Putamen (tissue), 1 donor: Measurements from ENCODE around the gene CD200R1L.
A peak's percentile ranks its signal among the peaks of the same experiment; 100 is the strongest.
"Not testable (repeated sequence)": the region's sequence is repeated elsewhere in the genome, so short reads cannot be mapped to it uniquely, and the experiment has no call there.

Source experiments
- DNase-seq: peaks from one replicate; pipeline ENCODE4 v3.0.0-alpha.2; 2016; ENCODE audit warnings: low spot score

CD200R1L gene, protein sequence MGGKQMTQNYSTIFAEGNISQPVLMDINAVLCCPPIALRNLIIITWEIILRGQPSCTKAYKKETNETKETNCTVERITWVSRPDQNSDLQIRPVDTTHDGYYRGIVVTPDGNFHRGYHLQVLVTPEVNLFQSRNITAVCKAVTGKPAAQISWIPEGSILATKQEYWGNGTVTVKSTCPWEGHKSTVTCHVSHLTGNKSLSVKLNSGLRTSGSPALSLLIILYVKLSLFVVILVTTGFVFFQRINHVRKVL

DNA sequence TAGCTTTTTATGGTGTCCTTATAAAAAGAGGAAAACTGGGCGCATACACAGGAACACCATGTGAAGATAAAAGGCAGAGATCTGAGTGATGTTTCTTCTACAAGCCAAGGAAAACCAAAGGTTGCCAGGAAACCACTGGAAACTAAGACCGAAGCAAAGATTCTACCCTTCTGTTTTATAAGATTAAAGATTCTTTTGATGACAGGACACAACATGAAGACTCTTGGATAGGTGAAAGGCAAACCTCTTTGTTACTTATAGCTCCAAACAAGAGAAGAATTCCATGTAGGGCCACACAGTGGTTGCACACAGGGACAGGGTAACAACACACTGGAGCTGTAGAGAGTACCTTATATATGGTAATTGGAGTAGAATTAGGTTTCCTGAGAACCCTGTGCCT is at the start of gene CD200R1L:
Gene CD200R1L (minus strand): TSS at position 101 of the 400 bp plus-strand sequence. CDS start 17,497 bp downstream, outside the sequence.
- DNase-seq: no peak

DNA sequence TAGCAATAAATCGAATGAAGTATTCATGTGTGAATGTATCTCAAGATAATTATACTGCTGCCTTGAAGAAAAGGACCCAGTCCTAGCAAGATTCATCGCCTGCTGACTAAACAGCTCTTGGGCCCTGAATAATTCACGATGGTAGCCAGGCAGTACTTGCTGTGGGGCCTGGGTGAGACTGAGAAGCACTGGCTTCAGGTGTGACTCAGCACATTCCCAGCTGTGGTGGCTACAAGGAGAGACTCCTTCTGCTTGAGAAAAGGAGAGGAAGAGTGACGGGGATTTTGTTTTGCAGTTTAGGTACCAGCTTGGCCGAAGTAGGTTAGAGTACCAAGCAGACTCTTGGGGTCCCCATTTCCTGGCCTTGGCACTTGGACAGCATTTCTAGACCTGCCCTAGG is 47.6 kb upstream of the CD200R1L start:
- DNase-seq: no peak

DNA sequence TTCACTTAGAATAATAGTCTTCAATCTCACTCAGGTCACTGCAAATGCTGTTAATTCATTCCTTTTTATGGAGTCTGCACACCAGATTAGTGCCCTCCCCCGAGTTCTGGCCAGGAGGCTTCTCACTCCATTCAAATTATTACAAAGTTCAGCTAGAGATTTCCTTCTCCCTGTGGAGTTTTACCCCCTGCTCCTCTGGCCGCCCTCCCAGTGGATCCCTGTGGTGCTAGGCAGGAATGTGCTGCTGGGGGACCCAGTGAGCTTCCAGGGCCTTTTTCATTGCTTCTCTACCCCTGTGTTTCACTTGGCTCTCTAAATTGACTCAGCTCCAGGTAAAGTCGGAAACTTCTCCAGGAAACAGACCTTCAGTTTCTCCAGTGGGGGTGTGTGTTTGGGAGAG is 42.7 kb upstream of the CD200R1L start:
- DNase-seq: no peak

DNA sequence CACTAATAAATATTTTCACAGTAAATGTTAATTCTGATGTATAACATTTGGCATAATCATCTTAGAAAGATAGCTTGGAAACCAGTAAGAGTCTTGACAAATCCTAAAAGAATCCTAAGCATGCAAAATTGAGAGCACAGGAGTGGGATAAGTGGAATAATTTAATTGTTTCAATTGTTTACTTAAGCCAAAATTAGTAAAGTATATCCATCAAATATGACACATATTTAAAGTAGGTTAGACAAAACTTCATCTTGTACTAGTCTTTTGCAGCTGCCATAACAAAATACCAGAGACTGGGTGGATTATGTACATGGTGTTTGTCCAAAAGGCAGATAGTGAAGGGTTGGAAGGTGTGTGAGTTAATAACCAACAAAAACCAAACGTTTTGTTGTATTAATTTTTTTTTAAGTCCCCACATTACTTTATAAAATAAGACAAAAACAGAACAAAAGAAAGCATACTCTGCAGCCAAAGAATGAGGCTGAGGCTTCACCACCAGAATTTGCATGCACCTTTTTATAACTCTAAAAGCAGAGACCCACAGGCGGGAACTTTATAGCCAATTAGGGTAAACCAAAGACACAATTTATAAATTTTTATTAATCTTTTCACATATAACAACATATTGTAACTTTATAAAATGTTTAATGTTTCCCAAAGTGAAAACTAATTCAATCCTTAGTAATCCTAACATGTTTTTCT is 41.9 kb upstream of the CD200R1L start:
- no peak for DNase-seq

DNA sequence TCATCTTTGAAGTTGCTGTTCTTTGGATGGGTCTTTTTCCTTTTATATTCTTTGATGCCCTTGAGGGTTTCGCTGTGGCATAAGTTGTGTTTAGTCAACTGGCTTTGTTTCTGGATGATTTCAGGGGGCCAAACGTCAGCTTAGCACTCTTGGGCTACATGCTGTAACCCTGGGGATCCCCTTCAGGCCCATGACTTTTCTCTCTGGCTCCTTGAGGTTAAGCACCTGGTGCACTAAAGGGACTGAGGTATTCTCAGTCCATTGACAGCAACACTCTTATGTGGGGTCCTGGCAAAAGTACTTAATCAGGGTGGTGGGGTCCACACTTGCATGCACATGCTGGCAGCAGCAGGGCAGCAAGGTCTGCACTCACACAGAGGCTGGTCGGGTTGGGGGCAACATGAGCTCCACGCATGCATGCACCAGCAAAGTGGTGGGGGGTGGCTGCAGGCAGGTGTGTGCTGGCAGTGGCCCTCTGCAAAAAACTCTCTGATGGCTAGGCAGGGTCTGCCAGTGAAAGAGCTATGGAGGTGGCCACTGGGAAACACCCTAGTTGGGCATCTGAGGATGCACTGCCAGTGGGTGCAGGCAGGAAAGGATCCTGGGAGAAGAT is 38.1 kb upstream of the CD200R1L start:
- DNase-seq: no peak

DNA sequence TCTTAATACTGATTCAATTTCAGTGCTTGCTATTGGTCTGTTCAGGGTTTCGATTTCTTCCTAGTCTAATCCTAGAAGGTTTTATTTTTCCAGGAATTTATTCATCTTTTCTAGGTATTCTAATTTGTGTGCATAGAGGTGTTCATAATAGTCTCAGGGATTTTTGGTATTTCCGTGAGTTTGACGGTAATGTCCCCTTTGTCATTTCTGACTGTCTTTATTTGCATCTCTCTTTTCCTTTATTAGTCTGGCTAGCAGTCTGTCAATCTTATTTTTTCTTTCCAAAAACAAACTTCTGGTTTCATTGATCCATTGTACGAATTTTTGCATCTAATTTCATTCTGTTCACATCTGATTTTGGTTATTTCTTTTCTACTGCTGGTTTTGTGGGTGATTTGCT is 35.2 kb upstream of the CD200R1L start:
- DNase-seq: no peak

DNA sequence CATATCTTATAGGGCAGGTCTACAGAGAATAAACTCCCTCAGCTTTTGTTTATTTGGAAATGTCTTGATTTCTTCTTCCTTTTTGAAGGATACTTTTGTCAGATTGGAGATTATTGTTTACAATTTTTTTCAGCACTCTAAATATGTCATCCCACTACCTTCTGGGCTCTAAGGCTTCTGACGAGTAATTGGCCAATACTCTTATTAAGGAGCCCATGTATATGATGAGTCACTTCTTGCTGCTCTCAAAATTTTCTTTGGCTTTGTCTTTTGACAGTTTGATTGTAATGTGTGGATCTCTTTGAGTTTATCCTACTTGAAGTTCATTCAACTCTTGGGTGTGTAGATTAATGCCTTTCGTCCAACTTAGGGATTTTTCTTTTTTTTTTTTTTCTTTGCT is 28.9 kb upstream of the CD200R1L start:
- no peak for DNase-seq

DNA sequence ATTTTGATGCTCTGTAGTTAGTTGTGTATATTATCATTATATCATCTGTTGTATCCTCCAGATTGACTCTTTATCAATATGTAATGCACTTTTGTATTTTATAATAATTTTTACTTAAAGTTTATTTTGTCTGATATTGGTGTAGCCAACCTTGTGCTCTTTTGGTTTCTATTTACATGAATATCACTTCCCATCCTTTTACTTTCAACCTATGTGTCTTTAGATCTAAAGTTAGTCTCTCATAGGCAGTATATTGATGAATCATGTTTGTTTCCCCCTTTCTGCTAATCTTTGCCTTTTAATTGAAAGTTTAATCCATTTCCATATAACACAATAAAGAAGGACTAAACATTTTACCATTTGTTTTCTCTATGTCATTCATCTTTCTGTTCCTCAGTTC is 28.1 kb upstream of the CD200R1L start:
- no peak for DNase-seq

DNA sequence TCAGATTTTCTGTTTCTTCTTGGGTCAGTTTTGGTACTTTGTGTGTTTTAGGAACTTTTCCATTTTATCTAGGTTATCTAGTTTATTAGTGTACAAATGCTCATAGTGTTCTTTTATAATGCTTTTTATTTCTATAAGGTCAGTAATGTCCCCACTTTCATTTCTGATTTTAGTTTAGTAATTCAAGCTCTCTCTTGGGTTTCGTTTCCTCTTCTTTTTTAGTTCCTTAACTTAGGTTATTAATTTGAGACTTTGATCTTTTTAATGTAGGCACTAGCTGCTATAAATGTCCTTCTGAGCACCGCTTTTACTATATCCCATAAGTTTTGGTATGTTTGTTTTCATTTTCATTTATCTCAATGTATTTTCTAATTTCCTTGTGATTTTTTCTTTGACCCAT is 27.0 kb upstream of the CD200R1L start:
- no peak for DNase-seq

DNA sequence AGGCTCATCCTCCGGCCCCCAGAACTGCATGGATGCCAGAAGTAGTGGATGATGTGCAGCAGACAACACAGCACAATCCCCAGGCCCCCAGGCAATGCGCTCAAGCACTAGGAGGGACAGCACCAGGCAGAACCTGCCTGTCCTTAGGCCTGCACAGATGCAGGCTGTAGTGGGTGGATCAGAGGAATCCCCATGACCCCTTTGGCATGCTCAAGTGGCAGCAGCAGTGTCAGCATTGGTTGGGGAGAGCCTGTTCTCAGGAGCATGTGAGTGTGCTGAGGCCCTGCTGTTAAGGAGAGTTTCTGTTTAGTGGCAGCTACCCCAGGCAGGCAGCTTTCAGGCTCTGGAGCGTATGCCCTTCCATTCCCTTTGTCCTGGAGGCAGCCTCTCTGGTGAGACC is 25.1 kb upstream of the CD200R1L start:
- DNase-seq: no peak

DNA sequence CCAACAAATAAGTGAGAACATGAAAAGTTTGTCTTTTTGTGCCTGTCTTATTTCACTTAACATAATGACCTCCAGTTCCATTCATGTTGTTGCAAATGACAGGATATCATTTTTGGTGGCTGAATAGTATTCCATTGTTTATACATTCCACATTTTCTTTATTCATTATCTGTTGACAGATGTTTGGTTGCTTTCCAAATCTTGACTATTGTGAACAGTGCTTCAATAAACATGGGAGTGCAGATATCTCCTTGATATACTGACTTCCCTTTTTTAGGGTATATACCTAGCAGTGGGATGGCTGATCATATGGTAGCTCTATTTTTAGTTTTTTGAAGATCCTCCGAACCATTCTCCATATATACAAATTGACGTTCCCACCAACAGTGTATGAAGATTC is 19.1 kb upstream of the CD200R1L start:
- DNase-seq: no peak

DNA sequence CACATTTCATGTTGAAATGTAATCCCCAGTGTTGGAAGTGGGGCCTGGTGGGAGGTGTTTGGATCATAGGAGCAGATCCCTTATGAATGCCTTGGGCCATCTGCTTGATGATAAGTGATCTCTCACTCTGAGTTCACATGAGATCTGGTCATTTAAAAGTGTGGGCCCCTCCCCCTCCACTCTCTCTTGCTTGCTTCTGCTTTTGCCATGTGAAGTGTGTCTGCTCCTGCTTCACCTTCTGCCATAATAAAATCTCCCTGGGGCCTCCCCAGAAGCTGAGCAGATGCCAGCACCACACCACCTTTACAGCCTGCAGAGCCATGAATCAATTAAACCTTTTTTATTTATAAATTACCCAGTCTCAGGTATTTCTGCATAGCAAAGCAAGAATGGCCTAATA is 14.2 kb upstream of the CD200R1L start:
- DNase-seq: no peak

DNA sequence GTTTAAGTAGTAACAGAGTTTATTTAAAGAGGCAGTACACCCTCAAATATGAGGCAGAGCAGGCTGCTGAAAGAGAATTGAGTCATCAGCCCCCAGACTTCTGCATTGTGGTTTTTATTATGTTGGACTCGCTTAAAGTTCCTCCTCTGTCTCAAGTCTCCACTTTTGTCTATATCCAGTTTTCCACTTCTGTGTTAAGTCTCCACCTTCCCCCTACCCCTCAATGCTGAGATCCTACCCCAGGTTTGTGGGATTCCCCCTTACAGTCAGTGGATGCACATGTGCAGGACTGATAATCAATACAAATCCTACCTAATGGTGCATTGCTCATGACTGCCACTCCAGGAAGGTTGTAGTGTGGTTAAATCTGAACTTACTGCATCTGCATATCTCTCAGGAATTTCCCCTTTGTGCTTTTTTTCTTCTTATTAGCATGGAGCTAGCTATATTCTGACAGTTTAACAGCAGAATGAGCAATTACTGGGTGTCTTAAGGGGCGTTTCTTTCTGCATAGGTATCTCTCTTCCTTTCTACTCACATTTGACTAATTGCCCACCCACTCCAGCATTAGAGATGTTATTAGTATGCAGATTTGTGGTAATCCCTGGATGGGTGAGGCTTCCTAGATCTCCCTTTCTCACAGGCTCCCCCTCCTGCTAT is 11.9 kb upstream of the CD200R1L start:
- peak; percentile 47 for DNase-seq

DNA sequence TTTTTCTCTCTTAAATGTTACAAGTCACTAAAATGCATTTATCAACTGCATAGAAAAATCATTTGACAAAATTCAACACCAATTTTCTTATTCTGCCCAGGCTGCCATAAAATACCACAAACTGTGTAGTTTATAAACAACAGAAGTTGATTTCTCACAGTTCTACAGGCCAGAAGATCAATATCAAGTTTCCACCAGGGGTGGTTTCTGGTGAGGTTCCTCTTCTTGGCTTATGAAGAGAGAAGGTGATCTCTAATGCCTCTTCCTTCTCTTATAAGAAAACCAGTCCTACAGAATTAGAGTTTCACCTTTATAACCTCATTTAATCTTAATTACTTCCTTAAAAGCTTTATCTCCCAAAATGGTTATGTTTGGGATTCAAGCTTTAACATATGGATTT is 10.9 kb upstream of the CD200R1L start:
- DNase-seq: no peak

DNA sequence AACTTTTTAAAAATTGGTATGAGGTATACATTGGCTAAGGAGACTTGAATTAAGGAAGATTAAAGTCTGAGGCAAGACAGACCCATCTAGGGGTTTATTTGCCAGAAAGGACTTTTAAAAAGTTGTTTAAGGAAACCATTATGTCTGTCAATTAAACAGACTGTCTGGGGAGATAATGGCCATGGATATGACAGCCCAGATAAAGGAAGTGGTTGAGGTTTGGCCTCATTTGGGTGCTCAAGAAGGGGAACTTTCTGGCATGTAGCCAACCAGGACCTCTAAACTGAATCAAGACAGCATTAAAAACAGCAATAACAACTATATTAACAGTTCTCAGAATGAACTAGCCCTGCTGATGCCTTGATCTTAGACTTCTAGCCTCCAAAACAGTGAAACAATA is 9.9 kb upstream of the CD200R1L start:
- DNase-seq: no peak

DNA sequence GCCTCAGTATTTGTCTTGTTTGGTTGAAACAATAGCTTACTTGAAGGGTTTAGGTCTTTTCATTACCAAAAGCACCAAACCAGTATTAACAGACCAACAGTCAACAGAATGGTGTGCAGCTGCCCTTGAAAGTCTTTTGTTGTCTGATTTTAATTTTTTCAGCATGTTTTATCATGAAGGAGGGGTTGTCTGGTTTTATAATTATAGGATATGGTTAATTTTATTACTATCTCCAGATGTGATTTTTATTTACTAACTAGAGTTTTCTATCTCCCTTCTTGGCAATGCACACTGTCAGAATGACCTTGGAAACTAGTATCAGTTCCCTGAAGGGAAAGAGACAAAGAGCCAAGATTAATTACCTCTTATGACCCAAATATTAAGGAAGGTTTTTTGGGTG is 9.2 kb upstream of the CD200R1L start:
- DNase-seq: no peak

DNA sequence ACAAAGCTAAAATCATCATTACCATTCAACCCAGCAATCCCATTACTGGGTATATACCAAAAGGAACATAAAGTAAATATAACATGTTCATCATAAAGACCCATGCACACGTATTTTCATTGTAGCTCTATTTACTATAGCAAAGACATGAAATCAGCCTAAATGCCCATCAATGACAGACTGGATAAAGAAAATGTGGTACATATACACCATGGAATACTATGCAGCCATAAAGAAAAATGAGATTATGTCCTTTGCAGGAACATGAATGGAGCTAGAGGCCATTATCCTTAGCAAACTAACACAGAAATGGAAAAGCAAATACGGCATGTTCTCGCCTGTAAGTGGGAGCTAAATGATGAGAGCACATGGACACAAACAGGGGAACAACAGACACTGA is 8.4 kb upstream of the CD200R1L start:
- not testable (repeated sequence) for DNase-seq

DNA sequence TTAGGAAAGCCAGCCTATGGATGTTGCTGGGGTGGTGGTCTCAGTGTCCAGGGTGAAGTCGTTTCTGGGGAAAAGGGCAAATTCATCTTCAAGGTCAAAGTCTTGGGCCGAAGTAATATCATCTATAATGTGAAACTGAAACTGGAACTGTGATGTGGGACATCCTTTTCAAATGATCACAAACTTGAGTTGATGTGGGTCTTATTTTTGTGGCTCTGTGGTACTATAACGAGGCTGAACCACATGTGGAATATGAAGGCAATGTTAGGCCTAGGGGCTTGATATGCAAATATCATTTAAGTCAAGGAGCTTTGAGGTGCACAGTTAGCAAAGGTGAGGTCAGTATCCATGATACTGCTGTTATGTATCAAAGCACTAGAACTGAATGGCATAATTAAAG is 1.5 kb upstream of the CD200R1L start:
- DNase-seq: no peak

DNA sequence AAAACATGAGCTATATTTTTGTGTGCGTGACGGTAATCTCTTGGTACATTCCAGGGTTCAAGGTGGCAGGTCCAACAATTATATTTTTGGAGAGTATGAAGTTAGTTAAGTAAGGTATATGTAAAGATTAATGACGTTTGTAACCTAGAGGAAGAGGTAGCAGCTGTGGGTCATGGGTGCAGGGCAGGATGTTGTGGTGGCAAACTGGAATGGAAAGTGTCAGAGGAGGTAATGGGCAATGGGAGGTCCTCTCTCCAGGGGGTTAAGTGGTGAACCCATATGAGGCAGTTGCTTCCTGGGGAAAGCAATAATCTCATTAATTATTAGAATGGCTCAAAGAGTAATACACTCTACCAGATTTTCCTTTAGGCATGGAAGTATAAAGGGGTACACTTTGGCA is 1.0 kb upstream of the CD200R1L start:
- DNase-seq: no peak

DNA sequence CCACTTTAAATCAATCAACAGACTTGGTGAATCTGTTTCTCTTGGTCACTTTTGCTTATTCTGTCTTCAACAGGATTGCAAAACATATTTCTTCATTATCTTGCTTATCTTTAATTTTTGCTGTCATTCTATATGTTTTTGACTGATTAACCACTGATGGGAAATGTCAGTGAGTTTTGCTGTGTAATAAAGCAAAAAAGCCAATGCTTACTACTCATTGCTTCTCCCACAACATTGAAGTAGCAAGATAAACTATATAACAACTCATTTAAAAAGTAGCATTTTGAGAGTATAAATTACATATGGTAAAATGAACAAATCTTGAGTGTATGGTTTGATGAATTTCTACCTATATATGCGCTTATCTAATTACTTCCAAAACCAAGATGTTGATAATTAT is 892 bp downstream of the CD200R1L start:
- no peak for DNase-seq

DNA sequence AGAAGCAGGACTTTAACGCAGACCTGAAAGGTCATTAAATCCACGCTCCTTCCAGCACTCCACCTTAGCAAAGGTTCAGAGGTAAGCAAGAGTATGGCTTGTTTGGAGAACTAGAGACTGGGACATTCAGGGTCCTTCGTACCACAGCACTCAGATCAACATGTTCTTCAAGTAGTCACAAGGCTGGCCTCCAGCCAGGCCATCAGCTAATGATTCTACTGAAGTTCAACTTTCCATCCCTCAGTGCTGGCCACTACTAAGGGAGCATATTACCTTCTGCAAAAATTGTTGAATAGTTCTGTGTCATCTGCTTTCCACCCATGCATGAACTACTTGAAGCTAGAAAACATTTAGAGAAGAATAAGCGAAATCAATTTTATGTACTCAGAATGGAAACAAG is 17.6 kb downstream of the CD200R1L start:
- no peak for DNase-seq

DNA sequence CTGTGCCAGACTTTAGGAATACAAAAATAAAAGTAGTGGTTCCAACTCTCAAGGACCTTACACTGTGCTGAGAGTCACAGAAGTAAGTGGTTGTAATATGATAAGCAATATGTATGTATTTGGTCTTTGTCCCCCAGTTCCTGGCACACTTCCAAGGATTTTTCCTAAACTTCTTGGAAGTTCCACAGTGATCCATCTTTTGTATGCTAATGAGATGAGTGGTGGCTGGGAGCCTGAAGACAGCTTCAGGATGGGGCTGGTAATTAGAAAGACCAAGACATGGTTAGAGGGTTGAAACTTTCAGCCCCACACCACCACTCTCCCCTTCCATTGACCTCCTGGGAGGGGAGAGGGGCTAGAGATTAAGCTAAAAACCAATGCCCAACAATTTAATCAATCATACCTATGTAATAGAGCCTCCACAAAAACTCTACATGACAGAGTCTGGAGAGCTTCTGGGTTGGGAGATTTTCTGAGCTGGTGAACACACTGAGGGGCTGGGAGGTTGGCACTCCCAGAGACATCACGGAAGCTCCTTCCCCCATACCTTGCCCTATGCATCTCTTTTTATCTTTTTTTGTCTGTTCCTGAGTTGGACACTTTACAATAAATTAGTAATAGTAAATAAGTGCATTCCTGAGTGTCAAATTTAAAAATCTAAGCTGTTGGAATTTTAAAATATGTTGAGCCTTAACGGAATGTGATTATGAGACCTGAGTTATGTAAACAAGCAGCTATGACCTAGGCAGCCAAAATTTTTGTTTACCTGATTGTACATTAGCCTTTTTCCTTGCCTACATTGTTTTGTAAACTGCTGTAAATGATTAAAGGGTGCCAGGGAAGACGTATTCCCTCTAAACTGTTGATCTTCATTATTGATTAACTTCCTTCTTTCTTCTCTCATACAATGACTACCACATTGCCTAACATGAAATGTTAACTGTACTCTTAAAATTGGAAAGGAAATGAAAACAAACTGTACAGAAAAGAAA is 24.3 kb downstream of the CD200R1L start:
- DNase-seq: no peak
